HG02870 (cell line): Measurements from ENCODE around the gene EPHA7.

Experiments used
- ATAC-seq: cut with Tn5 transposase; IDR thresholded peaks from one replicate; pipeline ENCODE4 v1.9.1; 2021; ENCODE audit warnings: mild to moderate bottlenecking, moderate library complexity; ENCODE audit not compliant: unreplicated experiment

Gene EPHA7

DNA sequence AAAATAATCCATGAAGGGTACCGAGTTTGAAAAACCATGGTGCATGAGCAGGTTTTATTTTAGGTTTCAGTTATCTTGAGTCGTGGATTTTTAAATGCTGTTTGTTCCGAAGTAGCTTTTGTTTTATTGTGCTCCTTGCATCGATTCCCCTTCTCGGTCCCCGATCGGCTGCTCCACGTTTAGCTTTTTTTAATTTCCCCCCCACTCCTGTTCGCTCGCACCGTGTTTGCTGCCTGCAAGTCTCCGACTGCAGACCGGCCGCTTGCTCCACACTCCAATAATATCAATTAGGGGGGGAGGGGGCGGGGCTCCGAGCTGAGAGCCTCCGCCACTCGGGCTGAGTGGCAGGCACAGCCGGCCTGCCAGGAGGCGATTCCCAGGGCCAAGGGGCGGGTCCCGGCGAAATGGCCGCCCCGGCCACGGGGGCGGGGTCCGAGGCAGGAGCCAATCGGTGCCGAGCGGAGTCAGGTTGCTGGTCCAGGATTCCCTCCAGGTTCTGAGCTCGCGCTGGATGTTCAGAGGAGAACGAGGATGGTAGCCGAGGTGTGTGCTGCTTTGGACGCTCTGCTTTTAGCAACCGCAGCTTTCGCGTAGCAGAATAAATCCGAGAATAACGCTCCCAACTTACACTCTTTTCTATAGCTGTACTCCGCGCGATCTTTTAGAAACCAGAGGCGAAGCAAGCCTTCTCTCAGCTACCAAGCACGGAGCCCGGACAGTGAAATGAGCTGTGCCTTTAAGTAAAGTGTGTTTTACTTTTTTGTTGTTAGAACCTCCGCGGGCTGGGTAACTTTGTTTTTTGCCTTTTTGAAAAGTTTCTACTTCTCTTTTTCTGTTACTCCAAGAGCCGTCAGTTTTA, at the start of gene EPHA7:
Gene EPHA7, minus strand, starts transcription at position 256 of the 859 bp plus-strand sequence. Its CDS starts 218 bp downstream, at position 38.
- peak; percentile 95 for ATAC-seq

DNA sequence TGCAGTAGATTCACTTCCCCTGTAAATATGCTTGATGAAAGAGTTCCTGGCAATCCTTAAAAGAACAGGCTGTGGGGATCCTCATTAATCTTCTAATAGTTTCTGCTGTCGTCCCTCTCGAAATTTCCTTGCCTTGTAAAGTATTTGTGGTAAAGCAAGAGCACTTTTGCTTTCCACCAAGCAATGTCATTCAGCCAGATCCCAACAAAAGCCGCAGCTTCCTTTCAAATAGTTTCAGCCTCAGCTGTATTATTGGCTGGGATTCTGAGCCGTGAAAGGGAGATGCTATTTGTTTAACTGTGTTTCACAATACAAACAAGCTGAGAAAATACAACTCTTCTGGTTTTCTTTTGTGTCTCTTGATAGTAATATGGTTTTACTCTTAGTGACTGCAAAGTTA, 48.9 kb upstream of the EPHA7 start:
- ATAC-seq = no peak

DNA sequence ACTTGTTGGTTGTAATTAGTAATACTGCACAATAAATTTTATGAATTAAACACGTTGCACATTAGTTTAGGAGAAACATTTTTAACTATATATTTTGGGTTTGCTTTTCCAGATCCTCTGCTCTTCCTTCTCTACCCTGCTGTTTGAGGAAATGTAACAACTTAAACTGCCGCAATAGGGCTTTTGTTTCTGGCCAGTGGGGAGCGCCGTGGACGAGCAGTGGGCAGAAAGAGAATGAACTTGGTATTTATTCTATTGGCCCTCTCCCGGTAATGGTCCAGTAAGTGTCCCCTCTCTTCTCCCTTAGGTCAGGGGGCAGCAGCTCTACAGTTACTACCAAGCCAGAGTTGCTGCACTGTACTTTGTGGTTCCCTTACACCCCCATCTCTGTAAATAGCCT, 35.2 kb upstream of the EPHA7 start:
- no peak for ATAC-seq

DNA sequence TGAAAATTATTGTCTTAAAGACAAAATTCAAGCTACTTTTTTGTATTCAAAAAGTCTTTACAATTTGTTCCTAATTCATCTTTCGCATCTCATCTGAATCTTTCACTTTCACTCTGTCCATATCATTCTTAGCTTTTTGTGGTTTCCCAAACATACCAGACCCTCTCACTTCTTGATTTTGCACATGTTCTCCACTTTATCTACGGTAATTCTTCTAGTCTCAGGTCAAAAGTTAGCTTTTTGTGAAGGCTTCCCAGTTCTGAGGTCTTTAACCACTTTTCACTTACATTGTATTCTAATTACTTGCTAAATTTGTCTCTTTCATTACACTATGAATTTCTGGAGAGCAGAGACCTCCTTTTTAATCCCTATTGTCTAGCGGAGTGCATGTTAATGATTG, 34.6 kb upstream of the EPHA7 start:
- ATAC-seq = no peak

DNA sequence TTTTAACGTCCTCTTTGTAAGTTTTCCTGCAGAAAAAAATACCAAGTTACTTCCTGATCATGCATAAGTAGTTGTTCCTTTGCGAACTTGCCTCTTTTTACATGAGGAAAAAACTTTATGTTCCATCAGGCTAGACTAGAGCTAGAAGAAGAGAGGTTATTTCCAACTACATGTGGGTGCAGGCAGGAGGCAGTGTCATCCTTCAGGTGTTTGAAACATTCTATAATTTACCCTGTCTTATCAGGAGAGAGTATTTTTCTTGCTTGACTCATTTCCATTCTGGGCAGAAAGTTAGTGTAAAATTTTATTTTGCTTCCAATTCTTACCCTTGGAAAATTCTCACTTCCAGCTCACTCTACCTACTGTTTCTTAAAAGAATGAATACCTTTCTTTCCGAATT, 28.5 kb upstream of the EPHA7 start:
- no peak for ATAC-seq

DNA sequence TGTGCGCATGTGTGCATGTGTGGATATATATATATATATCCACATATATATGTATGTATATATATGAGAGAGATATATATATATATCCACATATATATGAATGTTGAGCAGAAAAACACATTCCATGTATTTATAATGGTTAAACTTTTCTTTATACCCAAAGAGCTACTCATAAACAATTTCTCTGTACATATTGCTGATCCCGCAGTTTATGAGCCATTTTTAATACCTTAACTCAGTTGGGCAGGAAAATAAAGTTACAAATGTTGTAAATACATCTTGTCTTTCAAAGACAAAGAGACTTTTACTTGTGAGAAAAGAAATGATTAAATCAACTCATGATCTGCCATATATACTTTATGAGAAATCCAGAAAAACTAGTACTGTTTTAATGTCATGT, 18.1 kb upstream of the EPHA7 start:
- ATAC-seq = no peak

DNA sequence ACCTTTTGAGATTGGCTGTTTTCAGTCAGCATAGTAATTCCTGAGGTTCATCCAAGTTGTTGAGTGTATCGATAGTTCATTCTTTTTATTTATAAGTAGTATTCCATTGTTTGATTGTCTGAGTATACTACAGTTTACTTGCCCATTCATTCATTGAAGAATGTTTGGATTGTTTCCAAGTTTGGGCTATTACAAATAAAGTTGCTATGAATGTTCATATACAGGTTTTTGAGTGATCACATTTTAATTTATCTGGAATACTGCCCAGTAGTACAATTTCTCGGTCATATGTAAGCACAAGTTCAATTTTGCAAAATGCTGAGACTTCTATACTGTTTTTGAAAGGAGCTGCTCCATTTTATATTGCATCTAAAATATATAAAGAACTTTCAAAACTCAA, 14.2 kb upstream of the EPHA7 start:
- no peak for ATAC-seq

DNA sequence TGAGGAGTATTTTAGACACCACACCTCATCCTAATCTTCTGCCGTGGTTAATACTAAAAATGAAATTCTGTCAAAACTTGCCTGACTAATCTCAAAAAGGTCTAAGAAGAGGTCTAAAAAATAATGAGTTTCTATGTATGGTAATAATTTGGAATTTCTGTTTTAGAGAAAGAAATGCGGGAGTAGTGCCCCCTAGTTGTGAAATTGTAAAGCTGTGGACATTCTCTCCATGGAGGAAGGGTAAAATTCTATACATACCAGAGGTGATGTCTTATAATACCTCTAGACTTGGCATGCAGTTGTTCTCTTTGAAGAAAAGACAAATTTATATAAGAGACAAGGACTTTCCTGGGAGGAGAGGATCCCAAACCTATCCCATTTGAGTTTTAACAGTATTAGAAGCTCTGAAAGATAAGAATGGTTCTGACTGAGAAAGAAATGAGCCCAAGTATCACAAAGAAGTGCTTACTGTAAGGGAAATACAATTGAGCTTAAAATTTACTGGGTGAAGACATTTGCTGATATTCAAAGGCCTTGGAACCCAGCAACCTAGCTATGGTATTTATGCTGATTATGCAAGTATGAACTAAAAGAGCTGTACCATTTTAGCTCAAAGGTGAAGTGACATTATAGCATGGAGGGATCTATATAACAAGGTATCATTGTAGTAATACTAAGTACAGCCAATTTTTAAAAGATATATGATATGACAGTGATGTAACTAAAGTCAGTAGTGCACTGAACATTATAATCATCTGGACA, 5.1 kb upstream of the EPHA7 start:
- no peak for ATAC-seq

DNA sequence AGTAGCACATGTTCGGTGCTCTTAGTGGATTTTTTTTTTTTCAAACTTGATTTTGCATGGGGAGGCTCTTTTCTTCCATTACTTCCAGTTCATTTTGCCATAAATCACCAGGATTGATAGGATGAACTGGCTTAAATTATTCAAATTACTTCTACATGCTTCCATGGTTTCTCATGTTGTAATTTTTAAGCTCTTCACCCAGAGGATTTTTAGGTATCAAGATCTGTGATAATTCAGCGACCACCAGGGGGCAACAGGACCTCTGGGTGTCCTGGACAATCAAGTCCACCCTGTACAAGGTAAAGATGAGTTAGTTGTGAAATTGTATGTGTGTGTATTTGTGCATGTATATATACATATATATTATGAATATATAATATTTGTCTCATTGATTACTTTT, 4.2 kb upstream of the EPHA7 start:
- ATAC-seq = no peak

DNA sequence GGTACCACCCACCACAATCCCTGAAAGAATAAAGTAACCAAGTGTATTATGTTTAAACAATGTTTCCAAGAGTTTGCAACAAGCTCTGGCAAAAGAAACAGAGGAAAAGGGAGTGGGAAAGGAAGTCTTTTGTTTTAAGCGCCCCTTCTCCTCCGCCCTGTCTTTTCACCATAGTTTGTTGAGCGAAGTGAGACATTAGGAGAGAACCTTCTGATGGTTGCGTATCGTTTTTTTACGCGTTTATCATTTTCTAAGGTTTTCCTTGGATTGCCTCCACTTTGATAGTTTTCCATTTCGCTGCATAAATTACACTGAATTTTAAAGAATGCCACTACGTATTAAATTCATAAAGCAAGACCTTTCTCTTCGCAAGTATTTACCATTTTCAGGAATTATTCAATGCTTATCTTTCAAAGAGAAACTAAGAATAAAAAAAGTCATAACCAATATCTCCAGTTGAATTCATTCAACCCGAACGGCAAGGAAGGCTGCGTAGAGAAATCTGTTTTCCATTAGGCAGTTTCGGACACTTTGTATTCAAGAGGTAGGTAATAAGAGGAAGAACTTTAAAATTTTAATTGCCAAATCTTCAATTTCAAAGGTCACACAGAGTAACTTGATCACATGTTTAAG, 920 bp upstream of the EPHA7 start:
- no peak for ATAC-seq

DNA sequence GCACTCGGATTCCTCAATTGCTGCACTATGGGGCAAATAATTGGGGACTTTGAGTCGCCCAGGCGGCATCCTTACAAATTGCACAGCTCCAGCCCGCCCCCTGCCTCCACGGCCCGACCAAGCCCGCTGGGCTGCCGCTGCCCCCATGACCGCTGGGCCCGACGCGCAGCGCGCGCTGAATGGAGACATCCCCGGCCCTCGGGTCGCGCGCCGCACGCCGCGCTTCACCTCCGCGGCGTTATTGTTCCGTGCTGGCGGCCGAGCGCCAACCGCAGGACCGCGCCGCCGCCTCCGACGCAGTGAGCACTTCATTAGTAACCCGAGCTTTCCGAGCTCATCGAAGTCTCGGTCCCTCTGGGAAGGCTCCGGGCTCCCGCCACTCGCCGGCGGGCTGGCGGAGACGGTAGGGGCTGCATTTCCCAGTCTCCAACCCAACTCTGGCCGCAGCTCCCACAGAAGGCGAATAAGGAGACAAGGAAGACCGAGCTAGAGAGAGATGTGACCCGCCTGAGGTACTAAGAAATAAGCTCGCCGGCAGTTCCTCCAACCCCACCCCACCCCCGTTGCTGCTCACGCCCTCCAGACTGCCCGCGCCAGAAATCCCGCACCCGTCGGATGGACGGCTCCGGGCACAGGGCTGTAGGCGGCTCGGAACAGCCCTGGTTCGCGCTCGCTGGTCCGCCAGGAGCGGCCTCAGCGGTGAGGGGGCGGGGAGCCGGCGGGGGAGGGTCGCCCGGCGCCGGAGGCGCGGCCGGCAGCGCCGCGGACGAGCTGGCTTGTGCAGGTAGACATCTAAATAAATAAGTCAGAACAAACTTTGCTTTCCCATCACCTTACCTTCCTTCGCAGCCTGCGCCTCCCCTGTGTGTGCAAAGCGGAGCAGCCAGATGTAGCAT, 703 bp downstream of the EPHA7 start:
- ATAC-seq = no peak

DNA sequence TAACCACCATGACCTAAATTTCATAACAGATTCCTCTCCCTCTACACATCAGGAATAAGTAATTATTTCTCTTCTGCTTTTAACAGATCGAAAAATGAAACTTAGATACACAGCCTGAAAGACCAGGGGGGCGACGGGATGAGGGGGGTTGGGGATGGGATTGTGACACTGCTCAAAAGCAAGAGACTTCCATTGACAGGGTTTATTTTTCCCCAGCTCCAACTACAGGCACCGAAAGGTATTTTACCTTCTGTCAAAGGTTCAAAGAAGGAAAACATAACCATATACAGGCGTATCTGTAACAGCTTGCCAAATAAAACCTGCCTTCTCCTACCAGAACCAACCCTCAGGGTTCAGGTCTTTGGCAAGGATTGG, 1.3 kb downstream of the EPHA7 start:
- no peak for ATAC-seq

DNA sequence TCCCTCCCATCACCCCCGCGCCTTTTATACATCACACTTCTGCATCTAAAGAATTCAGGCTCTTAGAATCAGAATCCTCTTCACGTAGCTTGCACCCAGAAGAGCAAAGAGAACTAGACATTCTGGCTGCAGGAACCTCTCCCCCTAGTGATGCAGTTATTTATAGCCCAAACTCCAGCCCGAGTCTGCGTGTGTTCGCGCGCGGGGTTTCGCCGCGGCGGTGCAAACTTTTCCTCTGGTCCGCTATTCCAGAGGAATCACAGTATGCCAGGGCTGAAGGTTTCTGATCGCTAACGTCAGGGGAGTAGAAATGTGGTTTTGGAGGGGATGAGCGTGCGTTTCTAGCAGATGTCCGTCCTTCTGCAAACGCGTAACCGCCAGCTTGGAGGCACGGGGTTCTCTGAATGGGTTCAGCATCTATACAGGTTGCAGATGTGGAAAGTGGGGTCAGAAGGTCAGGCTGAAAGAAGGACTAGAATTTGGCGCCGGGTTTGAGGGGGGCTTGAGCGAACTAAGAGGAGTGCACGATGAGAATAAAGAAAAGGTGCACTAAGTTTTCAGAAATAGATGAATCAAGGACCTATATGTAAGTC, 1.8 kb downstream of the EPHA7 start:
- no peak for ATAC-seq

DNA sequence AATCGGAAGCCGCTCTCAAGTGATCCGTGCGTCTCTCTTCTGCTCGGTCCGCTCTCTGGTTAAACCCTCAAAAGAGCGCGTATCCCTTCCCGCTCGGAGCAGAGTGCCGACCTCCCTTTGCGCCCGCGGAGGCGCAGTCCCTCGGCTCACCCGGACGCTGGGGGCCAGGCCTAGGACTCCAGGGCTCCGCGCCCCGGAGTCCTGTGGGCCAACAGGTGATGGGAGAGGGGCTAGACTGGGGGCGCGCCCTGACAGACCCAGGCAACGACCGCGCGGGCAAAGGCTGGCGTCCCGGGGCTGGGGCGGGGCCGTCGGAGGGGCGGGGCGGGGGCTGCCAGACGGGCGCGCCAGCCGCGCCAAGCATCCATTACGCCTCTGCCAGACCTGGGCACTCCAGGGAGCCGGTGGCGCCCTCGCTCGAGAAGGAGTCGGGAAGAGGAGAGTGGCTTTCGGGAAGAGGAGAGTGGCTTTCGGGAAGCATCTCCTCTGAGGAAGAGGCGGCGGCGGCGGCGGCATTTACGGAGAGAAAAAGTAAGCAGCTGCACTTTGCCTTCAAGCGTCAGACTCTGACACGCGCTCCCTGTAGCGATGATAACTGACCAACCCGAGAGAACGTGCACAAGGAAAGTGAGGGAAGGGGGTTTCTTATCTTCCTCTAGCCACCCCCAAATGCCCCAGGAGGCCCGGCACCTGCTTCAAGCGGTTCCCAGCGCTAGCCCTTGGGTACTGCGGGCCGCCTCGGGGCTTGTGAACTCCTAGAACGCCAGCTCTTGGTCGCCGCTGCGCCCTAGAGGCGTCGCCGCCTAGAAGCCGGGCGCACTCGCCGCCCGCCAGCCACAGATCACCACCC, 2.6 kb downstream of the EPHA7 start:
- ATAC-seq = no peak

DNA sequence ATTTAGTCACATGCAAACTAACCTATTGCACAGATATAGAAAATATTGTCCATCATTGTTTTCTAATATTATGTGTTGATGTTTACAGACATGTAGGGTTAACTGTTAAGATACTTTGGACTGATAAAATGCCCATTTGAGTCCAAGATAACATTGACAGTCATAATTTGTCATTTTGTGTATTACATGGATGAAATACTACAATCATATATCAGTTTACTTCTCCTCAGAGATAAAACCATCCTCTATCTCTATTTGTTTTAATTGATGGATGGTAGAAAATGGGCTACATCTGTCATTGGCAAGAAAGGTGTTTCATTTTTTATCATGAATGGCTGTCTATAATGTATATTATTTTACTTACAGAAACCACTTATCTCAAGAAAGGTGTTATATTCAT, 6.2 kb downstream of the EPHA7 start:
- ATAC-seq = no peak

DNA sequence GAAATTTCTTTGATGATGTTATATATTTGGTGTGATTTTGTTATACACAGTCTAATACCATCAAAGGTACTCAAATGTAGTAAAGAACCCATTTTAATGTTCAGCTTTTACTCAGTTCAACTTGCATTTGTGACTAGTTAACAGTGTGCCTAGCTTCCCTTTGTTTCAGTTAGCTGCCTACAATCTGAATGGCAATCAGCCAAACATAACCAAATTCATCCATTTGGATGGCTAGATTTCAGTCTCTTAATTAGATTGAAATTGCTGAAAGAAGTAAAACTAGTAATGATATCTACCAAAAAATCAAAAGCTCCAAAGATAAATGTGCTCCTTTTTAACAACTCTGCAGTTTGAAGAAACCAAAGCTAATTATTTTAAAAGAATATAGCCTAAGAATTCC, 6.9 kb downstream of the EPHA7 start:
- no peak for ATAC-seq

DNA sequence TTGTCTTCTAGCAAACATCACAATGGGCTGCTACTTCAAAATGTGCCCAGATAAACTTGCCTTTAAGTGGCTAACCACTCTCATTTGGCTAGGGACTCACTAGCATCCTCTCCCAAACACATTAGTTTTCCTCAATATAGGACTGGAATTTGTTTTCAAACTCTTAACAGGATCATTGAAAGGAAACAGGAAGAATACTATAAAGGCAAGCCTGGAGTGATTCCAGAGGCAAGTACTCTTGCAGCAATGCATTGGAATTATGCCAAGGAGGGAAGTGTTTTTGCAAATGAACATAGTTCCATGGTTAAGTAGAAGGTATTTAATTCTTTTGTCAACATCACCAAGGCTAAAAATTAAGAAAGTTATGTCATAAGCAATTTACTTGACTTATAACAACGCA, 12.2 kb downstream of the EPHA7 start:
- no peak for ATAC-seq

DNA sequence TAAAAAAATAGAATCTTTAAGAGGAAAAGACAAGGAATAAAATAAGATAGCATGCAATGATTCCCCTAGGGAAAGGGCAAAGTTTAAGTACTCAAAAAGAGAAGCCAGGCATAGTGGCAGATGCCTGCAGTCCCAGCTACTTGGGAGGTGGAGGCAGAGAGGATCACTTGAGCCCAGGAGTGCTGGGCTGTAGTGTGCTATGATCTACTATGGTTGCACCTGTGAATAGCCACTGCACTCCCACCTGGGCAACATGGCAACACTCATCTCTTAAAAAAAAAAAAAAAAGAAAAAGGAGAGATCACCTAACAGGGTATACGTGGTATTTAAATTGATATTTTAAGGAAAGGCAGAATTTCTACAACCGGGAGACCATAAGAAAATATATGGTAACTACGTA, 16.0 kb downstream of the EPHA7 start:
- ATAC-seq = no peak

DNA sequence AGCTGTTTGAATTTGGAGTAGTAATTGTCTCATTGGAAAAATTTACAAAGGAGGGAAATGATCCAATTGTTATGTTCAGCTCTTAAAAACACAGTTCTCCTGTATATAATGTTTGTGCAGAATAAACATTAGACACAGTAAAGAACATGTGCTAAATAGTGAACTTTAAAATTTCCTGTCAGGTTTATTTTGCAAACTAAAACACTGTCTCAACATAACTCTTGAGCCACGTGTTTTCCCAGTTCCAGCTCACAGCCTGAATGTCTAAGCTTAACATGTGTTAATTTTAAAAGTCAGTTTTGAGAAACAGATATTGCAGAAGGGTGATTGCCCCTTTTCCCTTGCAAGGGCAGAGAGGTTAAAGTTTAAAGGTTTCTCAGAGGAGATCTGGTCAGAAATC, 20.6 kb downstream of the EPHA7 start:
- no peak for ATAC-seq

DNA sequence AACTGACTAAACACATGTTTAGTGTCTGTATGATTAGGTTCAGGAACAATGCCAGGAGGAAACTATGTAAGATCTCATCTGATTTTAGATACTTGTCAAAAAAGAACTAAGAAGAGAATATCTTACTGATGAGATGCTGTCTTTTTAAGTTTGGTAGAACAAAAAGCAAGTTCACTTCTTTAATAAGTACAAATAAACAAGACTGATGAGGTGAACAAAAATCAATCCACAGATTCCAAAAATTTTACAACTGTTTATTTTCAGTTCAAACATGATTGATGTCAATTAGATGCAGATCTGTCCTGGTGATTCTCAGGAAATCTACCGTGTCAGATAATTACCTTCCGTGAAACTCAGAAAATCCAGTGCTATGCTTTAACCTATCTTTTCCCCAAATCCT, 24.9 kb downstream of the EPHA7 start:
- no peak for ATAC-seq
